ENCODE results near the gene PTPN18.

- TF ChIP-seq CTCF (IDR thresholded peaks at IDR 0.05; ENCODE audit: low read depth, low read length), result no peak
- TF ChIP-seq POLR2A (IDR thresholded peaks at IDR 0.05; ENCODE audit: extremely low read depth, insufficient read length), result no peak
These were observed 1.8 kb upstream of the PTPN18 start for GRCh38 chr2:130354139-130354428.
